SKM-1 (cell line): ENCODE data around the gene PIGT.
A peak's percentile ranks its signal among the peaks of the same experiment; 100 is the strongest.

Source experiments
- DNase-seq: peaks from one replicate; lab custom pipeline; 2025; ENCODE audit not compliant: unreplicated experiment; lab: John Stamatoyannopoulos, UW

PIGT gene

GRCh38 chr20:45415822-45416637 is at the start of gene PIGT:
TSS of gene PIGT (plus strand) at chr20:45416141. CDS start at chr20:45416157, 16 bp downstream.
- peak; percentile 72 for DNase-seq

- no peak for DNase-seq
Observed at GRCh38 chr20:45366192-45366591, 49.7 kb upstream of the PIGT start.

GRCh38 chr20:45366631-45367030 is 49.3 kb upstream of the PIGT start:
- DNase-seq, result no peak

- DNase-seq, result no peak
Observed at GRCh38 chr20:45367126-45367525, 48.8 kb upstream of the PIGT start.

- DNase-seq, result peak; percentile 74
Observed at GRCh38 chr20:45368221-45368980, 47.5 kb upstream of the PIGT start.

GRCh38 chr20:45370571-45371160 is 45.3 kb upstream of the PIGT start:
- DNase-seq, result no peak

GRCh38 chr20:45372241-45372640 is 43.7 kb upstream of the PIGT start:
- no peak for DNase-seq

GRCh38 chr20:45372646-45373352 is 43.1 kb upstream of the PIGT start:
- no peak for DNase-seq

GRCh38 chr20:45373353-45374100 is 42.4 kb upstream of the PIGT start:
- DNase-seq, result peak; percentile 15

GRCh38 chr20:45374101-45374467 is 41.9 kb upstream of the PIGT start:
- no peak for DNase-seq

- DNase-seq, result no peak
Observed at GRCh38 chr20:45374966-45375365, 41.0 kb upstream of the PIGT start.

GRCh38 chr20:45377269-45377668 is 38.7 kb upstream of the PIGT start:
- no peak for DNase-seq

GRCh38 chr20:45378191-45378590 is 37.8 kb upstream of the PIGT start, which contains the start of gene TP53TG5:
TSS of gene TP53TG5 (minus strand) at chr20:45378325. CDS start at chr20:45378236, 89 bp downstream.
- no peak for DNase-seq

- DNase-seq, result no peak
Observed at GRCh38 chr20:45387274-45387673, 28.7 kb upstream of the PIGT start.

- no peak for DNase-seq
Observed at GRCh38 chr20:45390931-45391330, 25.0 kb upstream of the PIGT start.

- no peak for DNase-seq
Observed at GRCh38 chr20:45391559-45391958, 24.4 kb upstream of the PIGT start.

- DNase-seq, result no peak
Observed at GRCh38 chr20:45392733-45393132, 23.2 kb upstream of the PIGT start.

GRCh38 chr20:45394221-45395113 is 21.5 kb upstream of the PIGT start:
- DNase-seq, result no peak

GRCh38 chr20:45395114-45395415 is 20.9 kb upstream of the PIGT start:
- no peak for DNase-seq

- DNase-seq, result no peak
Observed at GRCh38 chr20:45399018-45399417, 16.9 kb upstream of the PIGT start.
